AG04449 (cell line): Measurements from ENCODE around the gene PMS1.
A peak's percentile ranks its signal among the peaks of the same experiment; 100 is the strongest.
"Not testable (repeated sequence)": the region's sequence is repeated elsewhere in the genome, so short reads cannot be mapped to it uniquely, and the experiment has no call there.

Source experiments
- CTCF ChIA-PET: fragments of 350-600 bp; formaldehyde crosslinking; extraction: SDS; loops from one replicate; lab custom pipeline; 2021; ENCODE audit warnings: antibody characterized with exemption; lab: Yijun Ruan, JAX
- POLR2A ChIA-PET: fragments of 400-600, 350-600 bp; formaldehyde crosslinking; extraction: SDS; loops from one replicate; lab custom pipeline; 2020; ENCODE audit warnings: antibody characterized with exemption, inconsistent platforms; lab: Yijun Ruan, JAX
- DNase-seq: peaks from one replicate; pipeline ENCODE4 v3.0.0-alpha.2; 2010; ENCODE audit warnings: low read depth, low spot score
- H3K4me3 ChIP-seq: 2 replicates; pipeline ENCODE4 v1.5.1; 2011; ENCODE audit warnings: low read depth, mild to moderate bottlenecking, control low read depth, low read length
- CTCF ChIP-seq: IDR thresholded peaks from one replicate; pipeline ENCODE4 v1.5.1; 2011; ENCODE audit warnings: mild to moderate bottlenecking, moderate library complexity, low read length, control low read depth, inconsistent platforms; ENCODE audit not compliant: insufficient read depth; ENCODE audit errors: missing control alignments

Gene PMS1

GRCh38 chr2:189783927-189784867, at the start of gene PMS1, which contains the start of gene ORMDL1:
Gene PMS1 (plus strand): TSS chr2:189784450. CDS start chr2:189791810, 7,360 bp downstream.
Gene ORMDL1 (minus strand): TSS chr2:189784339. CDS start chr2:189782595, 1,744 bp downstream.
- CTCF ChIA-PET = interaction anchor here (1.0 to 1.6 kb wide), 3 partner anchors 14 to 530 kb away, joined by 3 to 8 read pairs (median 4); partner anchors contain the start of gene OSGEPL1
- TF ChIP-seq CTCF = no peak
- H3K4me3 ChIP-seq = peak within 1 kb of the TSS; percentile 85
- POLR2A ChIA-PET = interaction anchor here (0.7 to 1.6 kb wide), 4 partner anchors 15 to 299 kb away, joined by 3 to 6 read pairs (median 4); partner anchors contain the start of gene OSGEPL1
- DNase-seq = peak; percentile 70

DNA sequence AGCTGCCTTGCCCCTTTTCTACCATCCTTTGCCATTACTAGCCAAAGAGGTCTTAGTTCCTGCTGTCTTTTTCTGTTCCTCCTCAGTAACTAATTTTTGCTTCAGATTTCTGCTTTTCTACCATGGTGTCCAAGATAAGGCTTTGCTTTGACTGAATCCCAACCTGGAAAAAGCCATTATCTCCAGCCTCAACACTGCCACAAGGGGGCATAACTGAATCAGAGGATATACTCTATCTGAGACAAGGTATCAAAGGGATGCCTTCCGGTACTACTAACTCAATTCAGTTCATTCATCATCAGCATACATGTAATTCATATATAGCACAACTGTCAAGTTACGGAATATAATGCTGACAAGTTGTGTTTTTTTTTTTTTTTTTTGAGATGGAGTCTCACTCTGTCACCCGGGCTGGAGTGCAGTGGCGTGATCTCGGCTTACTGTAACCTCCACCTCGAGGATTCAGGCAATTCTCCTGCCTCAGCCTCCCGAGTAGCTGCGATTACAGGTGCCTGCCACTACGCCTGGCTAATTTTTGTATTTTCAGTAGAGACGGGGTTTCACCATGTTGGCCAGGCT, 33.1 kb upstream of the PMS1 start:
- ChIA-PET POLR2A (no interaction called here), CTCF (interaction anchor here (0.8 to 6.0 kb wide), 20 partner anchors 9 to 339 kb away, joined by 3 to 99 read pairs (median 4); partner anchors contain the start of gene OSGEPL1)
- no peak overlapping the region for H3K4me3 ChIP-seq
- no peak for DNase-seq
- peak; percentile 57 for TF ChIP-seq CTCF

DNA sequence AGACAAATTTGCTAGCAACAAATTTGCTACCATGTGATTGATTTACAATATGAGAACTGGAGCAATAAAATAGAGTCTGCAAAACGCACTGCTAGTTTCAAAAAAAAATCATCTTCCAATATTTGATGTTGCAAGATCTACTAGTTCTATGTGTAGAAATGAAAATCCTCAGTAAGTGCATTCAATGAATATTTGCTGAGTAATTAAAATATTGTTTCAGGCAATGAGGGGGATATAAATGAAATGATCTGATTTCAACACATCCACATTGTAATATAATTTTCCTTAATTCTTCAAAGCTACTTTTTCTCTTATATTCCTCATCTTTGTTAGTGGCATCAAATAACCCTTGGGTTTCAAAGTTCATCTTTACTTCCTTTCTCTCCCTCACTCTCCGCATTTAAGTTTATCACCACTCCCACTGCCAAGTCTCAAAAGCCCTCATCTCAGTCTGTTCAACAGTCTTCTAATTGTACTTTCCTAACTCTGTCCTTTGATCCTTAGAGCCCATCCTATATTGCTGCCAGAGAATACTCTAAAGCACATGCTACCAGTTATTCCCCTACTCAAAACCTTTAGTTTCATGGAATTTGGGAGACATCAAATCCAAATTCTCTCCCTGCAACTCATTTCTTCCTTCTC, 27.8 kb upstream of the PMS1 start:
- no peak overlapping the region for H3K4me3 ChIP-seq
- no peak for TF ChIP-seq CTCF
- CTCF ChIA-PET = interaction anchor here (8.4 kb wide), 1 partner anchor 6 kb away, joined by 99 read pairs; no protein-coding TSS in a partner anchor
- POLR2A ChIA-PET = no interaction called here
- DNase-seq = no peak

GRCh38 chr2:189760154-189760553, 24.1 kb upstream of the PMS1 start:
- H3K4me3 ChIP-seq, DNase-seq, POLR2A ChIA-PET: not testable (repeated sequence)
- CTCF ChIA-PET = interaction anchor here (2.2 to 8.4 kb wide), 3 partner anchors 10 to 310 kb away, joined by 6 to 99 read pairs (median 39); partner anchors contain the start of gene ASNSD1

DNA sequence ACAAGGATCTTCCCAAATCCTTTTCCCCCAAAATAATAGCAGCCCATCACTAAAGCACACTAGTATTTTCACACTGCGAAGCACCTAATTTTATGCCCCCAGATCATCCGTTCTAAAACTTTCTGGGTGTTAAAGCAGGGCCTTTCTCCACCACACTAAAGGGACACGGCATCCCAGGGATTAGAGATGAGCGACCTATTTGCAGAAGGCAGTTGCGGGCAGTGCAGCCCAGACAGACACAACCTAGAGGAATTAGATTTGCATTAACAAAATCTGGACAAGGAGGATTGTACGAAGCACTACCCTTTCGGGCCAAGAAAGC, 22.1 kb upstream of the PMS1 start:
- ChIA-PET POLR2A (interaction anchor here (0.7 to 1.1 kb wide), 3 partner anchors 19 to 101 kb away, joined by 3 to 6 read pairs (median 3); partner anchors contain the start of genes ASNSD1, ORMDL1 and PMS1), CTCF (interaction anchor here (0.6 to 8.4 kb wide), 25 partner anchors 8 to 1235 kb away, joined by 3 to 99 read pairs (median 5); partner anchors contain the start of genes ASNSD1, HIBCH, ORMDL1 and PMS1)
- TF ChIP-seq CTCF = no peak
- no peak for DNase-seq
- H3K4me3 ChIP-seq = peak overlapping the region; percentile 93

DNA sequence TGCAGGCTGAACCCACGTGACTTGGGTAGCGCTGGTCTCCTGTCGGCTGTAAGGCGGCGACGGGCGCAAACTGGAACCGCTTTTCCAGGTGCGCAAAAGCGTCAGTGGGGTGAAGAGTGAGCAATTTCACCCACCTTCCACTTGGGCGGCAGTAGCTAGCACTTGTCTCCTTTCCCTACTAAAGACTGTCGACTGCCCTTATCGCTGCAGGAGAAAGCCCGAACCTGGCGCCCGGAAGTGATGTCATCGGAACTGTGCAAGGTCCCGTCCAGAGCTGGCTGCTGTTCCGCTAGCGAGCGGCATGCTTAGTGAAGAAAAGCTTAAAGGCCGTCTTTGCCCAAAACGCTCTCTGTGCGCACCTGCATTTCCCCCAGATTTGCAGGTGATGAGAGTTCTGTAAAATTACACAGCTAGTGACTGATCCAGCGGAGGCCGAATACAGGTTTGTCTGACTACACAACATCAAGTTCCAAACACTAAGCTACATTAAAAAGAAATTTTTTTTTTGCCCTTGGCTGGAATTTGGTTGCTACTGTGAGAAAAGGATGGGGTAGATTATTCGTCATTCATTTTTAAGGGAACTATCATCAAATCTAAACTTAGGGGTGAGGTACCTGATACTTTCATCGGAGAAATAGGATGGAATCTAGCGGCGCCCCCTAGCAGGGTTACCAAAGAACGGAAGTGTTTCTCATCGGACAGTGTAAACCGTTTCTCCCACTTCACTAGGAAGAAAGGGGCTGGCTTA, 21.5 kb upstream of the PMS1 start, which contains the start of gene OSGEPL1:
Gene OSGEPL1, minus strand, starts transcription at position 242 of the 748 bp plus-strand sequence. CDS start 1,152 bp downstream, outside the sequence.
- peak; percentile 72 for TF ChIP-seq CTCF
- H3K4me3 ChIP-seq = peak within 1 kb of the TSS; percentile 93
- ChIA-PET CTCF (interaction anchor here (0.6 to 8.4 kb wide), 29 partner anchors 9 to 1235 kb away, joined by 3 to 99 read pairs (median 4); partner anchors contain the start of genes ASNSD1, HIBCH, ORMDL1 and PMS1), POLR2A (interaction anchor here (0.6 to 1.1 kb wide), 5 partner anchors 10 to 102 kb away, joined by 3 to 6 read pairs (median 3); partner anchors contain the start of genes ASNSD1, ORMDL1 and PMS1)
- DNase-seq = no peak
